DND-41 (cell line): ENCODE results near the gene DMKN.

ENCODE experiments used
- ATAC-seq: fragments of 200-7000 bp; cut with Tn5 transposase; 3 replicates; pipeline ENCODE4 v1.9.1; 2021; ENCODE audit warnings: low read depth; ENCODE audit not compliant: insufficient read depth
- DNase-seq: peaks from one replicate; pipeline ENCODE4 v3.0.0-alpha.2; 2020
- H2AFZ ChIP-seq: 2 replicates; pipeline ENCODE4 v1.6.0; 2012; ENCODE audit warnings: low read depth, low read length
- H3K27ac ChIP-seq: 2 replicates; pipeline ENCODE4 v1.5.1; 2012; ENCODE audit warnings: low read length, inconsistent platforms
- H3K27me3 ChIP-seq: fragments of 200-600 bp; sonication (generic); 2 replicates; pipeline ENCODE4 v1.6.0; 2012; ENCODE audit warnings: low read length, mild to moderate bottlenecking, inconsistent platforms; ENCODE audit not compliant: insufficient read depth, poor library complexity
- H3K36me3 ChIP-seq: 2 replicates; pipeline ENCODE4 v1.5.1; 2012; ENCODE audit warnings: low read length, inconsistent platforms; ENCODE audit not compliant: insufficient read depth
- H3K4me1 ChIP-seq: 2 replicates; pipeline ENCODE4 v1.5.1; 2012; ENCODE audit warnings: mild to moderate bottlenecking, low read length; ENCODE audit not compliant: insufficient read depth
- H3K4me2 ChIP-seq: 2 replicates; pipeline ENCODE4 v1.6.0; 2012; ENCODE audit warnings: mild to moderate bottlenecking, moderate library complexity, low read length, inconsistent platforms; ENCODE audit not compliant: insufficient read depth
- H3K4me3 ChIP-seq, 2 experiments: fragments of 200-600 bp in 1 of 2; shearing (Covaris generic) in 1 of 2; 2 replicates each; pipeline ENCODE4 v1.5.1; 2012 to 2016; ENCODE audit warnings: inconsistent platforms in 2 of 2, low read length in 2 of 2, mild to moderate bottlenecking in 2 of 2, low read depth in 1 of 2, moderate library complexity in 1 of 2
- H3K79me2 ChIP-seq: 2 replicates; pipeline ENCODE4 v1.6.0; 2012; ENCODE audit warnings: low read length, inconsistent platforms; ENCODE audit not compliant: insufficient read depth
- H3K9ac ChIP-seq: 2 replicates; pipeline ENCODE4 v1.6.0; 2012; ENCODE audit warnings: low read depth, mild to moderate bottlenecking, inconsistent platforms, low read length, moderate library complexity
- H3K9me3 ChIP-seq: 2 replicates; pipeline ENCODE4 v1.5.1; 2012; ENCODE audit warnings: low read length, moderate library complexity, mild to moderate bottlenecking, inconsistent platforms; ENCODE audit not compliant: insufficient read depth, severe bottlenecking
- H4K20me1 ChIP-seq: 2 replicates; pipeline ENCODE4 v1.6.0; 2012; ENCODE audit warnings: low read length; ENCODE audit not compliant: insufficient read depth
- CTCF ChIP-seq: IDR thresholded peaks from 2 replicates; pipeline ENCODE4 v1.5.1; 2012; ENCODE audit warnings: borderline replicate concordance, low read length, moderate library complexity, mild to moderate bottlenecking; ENCODE audit not compliant: poor library complexity, severe bottlenecking; ENCODE audit errors: extremely low read depth
- EZH2 ChIP-seq: IDR thresholded peaks from 3 replicates; pipeline ENCODE4 v1.6.1; 2012; ENCODE audit warnings: borderline replicate concordance, low read depth, mild to moderate bottlenecking, moderate library complexity, low read length, inconsistent platforms; ENCODE audit not compliant: severe bottlenecking

DMKN gene

DNA sequence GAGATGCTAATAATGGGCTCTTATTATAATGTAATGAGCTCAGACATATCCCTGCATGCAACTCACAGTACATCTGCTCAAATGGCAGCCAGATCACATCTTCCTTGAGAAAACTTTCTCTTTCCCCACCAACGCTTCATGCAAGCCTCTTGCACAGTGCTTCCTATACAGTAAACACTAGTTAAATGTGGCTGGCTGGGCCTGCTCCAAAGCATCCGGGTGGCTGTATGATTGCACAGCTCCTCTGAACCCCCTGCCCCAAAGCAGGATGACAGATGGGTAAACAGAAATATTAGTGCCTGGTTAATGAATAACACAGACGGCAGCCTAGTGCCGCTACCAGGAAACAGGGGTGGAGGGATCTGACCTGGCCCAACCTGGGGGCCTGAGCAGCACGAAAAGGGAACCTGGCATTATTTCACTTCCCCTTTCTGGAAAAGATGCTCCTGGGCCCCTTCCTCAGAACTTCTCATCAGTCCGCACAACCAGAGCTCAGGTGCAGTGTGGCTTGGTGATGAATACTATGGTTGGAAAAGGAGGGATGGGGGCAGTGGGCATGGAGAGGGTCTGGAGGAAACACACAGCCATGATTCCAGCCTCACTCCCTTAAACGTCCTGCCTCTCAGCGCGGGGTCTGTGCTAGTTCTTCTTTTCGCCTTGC lies 54.6 kb downstream of the DMKN start:
- ATAC-seq (no peak), DNase-seq (no peak)
- no peaks in the 10 kb centered on the region for H3K36me3 ChIP-seq
- H3K27ac ChIP-seq, result no peak overlapping the region
- no peaks in the 10 kb centered on the region for H3K27me3 ChIP-seq
- no peak overlapping the region for H3K4me2 ChIP-seq
- TF ChIP-seq EZH2 (no peak), CTCF (no peak)
- no peak overlapping the region for H3K4me3 ChIP-seq
- no peaks in the 10 kb centered on the region for H3K9me3 ChIP-seq
- no peak overlapping the region for H3K9ac ChIP-seq
- no peaks in the 10 kb centered on the region for H4K20me1 ChIP-seq
- H3K4me1 ChIP-seq, result peaks cover 29% of the 10 kb centered on the region
- no peaks in the 10 kb centered on the region for H3K79me2 ChIP-seq
- H2AFZ ChIP-seq, result no peak overlapping the region

DNA sequence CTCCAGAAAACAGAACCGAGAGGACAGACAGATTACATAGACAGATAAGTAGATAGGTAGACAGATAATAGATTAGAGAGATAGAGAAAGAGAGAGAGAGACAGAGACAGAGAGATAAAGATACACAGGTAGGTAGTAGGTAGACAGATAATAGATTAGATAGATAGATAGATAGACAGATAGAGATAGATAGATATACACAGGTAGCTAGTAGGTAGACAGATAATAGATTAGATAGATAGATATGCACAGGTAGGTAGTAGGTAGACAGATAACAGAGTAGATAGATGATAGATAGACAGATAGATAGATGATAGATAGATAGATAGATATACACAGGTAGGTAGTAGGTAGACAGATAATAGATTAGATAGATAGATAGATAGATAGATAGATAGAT lies 55.3 kb downstream of the DMKN start:
- H3K4me2 ChIP-seq, result no peak overlapping the region
- no peak for DNase-seq
- no peak for TF ChIP-seq CTCF
- no peak for TF ChIP-seq EZH2

DNA sequence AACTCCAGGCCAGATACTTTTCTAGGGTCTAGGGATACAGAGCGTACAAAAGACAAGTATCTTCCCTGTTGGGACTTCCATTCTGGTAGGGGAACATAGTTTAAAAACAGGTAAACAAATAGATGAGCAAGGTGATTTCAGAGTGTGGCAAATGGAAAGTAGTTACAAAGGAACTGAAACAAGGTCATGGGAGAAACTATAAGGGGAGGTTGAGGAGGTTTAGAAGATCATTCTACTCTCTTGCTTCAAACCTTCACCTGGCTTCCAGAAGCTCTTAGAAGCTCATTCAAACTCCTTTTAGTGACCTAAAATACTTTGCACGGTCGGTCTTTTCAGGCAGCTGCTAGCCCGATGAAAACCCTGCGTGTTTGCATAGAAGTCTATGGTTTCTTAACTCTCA lies 56.3 kb downstream of the DMKN start:
- Histone ChIP-seq H3K27me3 (no peaks in the 10 kb centered on the region), H4K20me1 (no peaks in the 10 kb centered on the region), H3K9me3 (no peaks in the 10 kb centered on the region), H3K36me3 (no peaks in the 10 kb centered on the region), H3K4me1 (peaks cover 13% of the 10 kb centered on the region), H3K27ac (no peak overlapping the region), H3K4me3 (no peak overlapping the region), H3K4me2 (no peak overlapping the region), H3K79me2 (no peaks in the 10 kb centered on the region), H3K9ac (no peak overlapping the region), H2AFZ (no peak overlapping the region)
- TF ChIP-seq EZH2 (no peak), CTCF (no peak)
- no peak for DNase-seq
- no peak for ATAC-seq

More for the DNA sequence above, 55.3 kb downstream of the DMKN start:
- H3K4me3 ChIP-seq, result no peak overlapping the region
- H3K36me3 ChIP-seq, result no peaks in the 10 kb centered on the region
- no peaks in the 10 kb centered on the region for H3K79me2 ChIP-seq
- H3K9me3 ChIP-seq, result no peaks in the 10 kb centered on the region
- no peak for ATAC-seq
- no peak overlapping the region for H2AFZ ChIP-seq
- H3K4me1 ChIP-seq, result peaks cover 23% of the 10 kb centered on the region
- no peaks in the 10 kb centered on the region for H4K20me1 ChIP-seq
- no peaks in the 10 kb centered on the region for H3K27me3 ChIP-seq
- H3K27ac ChIP-seq, result no peak overlapping the region
- no peak overlapping the region for H3K9ac ChIP-seq
